ENCODE measurements around the gene ADAR. TPM values are rescaled to one million over a fixed set of nuclear protein-coding genes. Genes with fewer than 3 reads are reported as not detected.

ADAR gene
- total RNA-seq, 1 donor from 2014 or later, result 444 TPM

DNA sequence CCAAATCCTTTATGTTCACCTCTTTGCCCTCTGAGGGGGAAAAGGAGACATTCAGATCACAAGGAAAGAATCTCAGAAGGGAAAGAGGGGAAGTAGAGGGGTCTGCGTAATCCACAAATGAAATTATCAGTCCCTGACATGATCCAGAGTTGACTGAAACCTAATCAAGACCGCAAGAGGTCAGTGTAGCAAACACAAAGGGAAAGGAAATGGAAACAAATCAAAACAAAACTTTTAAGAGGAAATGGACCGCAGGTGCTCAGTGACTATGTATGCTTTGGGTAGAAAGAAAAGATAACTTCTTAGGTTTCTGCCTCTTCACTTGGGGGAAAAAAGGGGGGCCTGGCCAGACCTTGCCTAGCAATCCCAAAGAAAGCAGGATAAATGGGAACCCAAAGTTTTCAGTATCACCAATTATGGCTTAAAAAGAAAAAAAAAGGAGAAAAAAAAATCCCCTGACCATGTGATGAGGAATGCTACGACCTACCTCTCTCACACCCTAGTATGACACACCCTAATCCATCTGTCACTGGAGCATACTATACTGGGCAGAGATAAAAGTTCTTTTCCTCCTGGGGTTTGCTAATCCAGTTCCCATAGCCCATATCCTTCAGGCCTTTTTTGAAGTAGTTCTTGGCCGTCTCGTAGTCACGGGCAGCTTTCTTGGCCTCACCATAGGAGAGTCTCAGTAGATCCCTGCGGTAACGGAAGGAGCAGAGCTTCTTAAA is 23.6 kb downstream of the ADAR start:
- intact Hi-C loops (cut with micrococcal nuclease), result no loop called here

- intact Hi-C loops (cut with micrococcal nuclease), result no loop called here
Measured at GRCh38 chr1:154583773-154584172, 24.2 kb downstream of the ADAR start.

- intact Hi-C loops (cut with micrococcal nuclease), result no loop called here
Measured at GRCh38 chr1:154582885-154583284, 25.1 kb downstream of the ADAR start.

DNA sequence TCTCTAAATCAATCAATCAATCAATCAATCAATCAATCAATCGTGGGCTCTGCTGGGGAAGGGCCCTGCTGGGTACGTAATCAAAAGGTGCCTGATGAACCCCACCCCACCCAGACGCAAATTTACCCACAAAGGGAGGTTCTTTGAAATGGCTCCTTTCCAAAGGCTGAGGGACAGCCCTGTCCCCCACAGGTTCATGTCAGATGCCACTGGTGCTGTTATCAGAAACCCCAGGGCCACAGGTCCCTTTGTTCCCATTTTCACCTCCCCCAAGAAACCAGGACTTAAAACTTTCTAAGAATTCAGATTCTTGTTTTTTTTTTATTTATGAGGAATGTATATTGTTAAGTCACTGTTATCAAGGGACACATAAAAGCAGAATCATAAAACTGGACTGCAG is 26.2 kb downstream of the ADAR start:
- intact Hi-C loops (cut with micrococcal nuclease), result no loop called here

- intact Hi-C loops (cut with micrococcal nuclease), result no loop called here
Measured at GRCh38 chr1:154579374-154579773, 28.6 kb downstream of the ADAR start.

DNA sequence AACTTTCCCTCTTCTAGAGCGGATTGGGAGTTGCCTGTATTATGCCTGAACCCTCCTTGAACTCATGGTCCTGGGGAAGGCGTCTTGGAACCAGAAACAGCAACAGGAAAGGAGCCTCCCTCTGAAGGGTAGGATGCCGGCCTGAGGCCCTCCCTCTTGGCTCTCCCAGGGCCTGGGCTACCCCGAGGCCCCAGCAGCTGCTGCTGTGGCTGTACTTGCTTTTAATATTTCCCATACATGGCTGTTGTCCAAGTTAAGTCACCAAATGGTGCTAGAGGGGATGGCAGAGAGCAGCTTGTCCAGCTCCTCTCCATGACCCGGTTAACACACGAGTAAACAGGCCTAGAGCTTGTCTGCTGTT is 29.9 kb downstream of the ADAR start:
- intact Hi-C loops (cut with micrococcal nuclease), result no loop called here

DNA sequence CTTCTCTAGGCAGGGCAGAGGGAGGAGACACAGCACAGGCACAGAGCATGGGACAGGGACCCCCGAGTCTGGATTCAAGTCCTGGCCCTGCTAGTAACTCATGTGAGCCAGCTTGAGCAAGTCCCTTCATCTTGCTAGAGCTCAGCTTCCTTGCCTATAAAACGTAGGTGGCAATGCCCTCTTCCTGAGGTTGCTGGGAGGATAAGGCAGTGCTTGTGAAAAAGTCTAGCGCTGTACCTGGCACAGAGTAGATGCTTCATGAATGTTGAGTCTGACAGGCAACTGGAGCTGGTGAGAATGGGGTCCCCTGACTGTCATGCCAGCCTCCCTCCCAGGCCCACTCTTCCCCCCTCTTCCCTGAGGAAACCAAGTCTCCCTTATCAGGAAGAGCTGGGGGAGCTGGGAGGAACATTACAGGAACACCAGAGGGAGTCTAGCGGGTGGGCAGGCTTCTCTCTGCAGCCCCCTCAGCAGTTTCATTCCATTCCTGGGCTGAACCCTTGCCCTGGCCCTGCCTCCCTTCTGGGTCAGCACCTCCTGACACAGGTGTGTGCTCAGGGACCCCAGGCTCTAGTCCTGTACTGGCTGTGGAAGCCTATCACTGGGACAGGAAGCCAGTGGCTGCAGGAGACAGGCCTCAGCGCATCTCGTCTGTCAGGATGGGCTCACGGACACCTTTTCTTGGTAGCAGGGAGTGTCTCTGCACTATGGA is 30.5 kb downstream of the ADAR start:
- intact Hi-C loops (cut with micrococcal nuclease), result no loop called here

- intact Hi-C loops (cut with micrococcal nuclease), result no loop called here
Measured at GRCh38 chr1:154575951-154576566, 31.9 kb downstream of the ADAR start.

GRCh38 chr1:154575147-154575927 is 32.6 kb downstream of the ADAR start:
- intact Hi-C loops (cut with micrococcal nuclease), result no loop called here

DNA sequence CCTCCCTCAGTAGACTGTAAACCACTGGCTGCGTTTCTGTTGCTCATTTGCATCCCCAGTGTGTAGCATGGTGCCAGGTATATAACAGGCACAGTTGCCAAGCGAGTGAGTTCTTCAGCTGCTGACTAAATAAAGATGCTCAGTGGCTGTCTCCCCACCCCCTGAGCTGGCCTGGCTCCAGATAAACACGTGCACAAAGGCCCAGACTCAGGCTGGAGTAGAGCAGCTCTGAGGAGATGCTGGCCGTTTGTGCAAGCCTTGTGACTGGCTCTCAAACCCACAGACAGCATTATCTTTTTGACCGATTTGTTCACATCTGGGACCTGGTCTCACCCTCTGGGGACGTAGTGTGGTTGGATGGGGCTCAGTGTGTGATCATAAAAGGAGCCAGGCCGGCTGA is 33.3 kb downstream of the ADAR start:
- intact Hi-C loops (cut with micrococcal nuclease), result no loop called here

- intact Hi-C loops (cut with micrococcal nuclease), result no loop called here
Measured at GRCh38 chr1:154573168-154573510, 34.8 kb downstream of the ADAR start.

DNA sequence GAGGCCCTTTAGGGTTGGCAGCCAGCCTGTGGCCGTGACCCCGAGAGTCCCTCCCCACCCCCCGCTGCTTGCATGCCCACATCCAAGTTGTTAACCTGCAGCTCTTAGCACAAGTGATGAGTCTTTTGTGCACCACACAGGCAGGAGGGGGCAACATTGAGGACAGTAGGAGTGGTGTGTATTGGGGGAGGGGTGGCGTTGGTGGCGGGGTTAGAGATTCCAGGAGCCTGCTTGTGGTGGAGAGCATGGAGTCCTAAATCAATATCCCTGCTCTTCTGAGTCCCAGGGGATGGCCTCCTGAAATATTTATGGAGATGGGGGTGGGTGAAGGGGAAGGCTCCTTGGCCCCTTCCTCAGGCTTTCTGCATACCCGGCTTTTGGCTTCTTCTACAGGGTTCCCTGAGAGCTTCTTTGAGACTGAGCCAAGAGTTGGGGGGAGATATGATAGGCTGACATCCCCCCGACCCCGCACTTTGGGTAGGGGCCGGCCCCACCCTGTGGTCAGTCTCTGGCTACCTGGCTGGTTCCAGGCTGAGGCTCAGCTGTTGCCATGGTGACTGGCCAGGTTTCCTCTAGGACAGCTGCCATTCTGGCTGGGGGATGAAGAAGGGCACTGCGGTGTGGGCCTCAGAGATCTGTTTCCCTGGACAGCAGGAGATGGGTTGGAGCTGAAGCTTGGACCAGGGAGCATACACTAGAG is 35.4 kb downstream of the ADAR start:
- intact Hi-C loops (cut with micrococcal nuclease), result no loop called here

DNA sequence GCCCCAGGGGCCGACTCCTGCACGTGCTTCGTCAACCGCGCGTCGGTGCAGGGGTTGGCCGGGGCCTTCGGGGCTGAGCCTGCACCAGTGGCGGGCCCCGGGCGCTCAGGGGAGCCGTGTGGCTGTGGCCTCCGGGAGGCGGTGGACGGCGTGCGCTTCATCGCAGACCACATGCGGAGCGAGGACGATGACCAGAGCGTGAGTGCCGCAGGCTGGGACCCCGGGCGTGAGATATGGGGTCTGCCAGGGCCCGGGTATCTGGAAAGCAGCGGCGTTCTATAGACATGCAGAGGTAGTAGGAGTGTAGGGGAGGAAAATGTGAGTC is 36.1 kb downstream of the ADAR start:
- intact Hi-C loops (cut with micrococcal nuclease), result no loop called here

GRCh38 chr1:154571244-154571963 is 36.6 kb downstream of the ADAR start:
- intact Hi-C loops (cut with micrococcal nuclease), result no loop called here

DNA sequence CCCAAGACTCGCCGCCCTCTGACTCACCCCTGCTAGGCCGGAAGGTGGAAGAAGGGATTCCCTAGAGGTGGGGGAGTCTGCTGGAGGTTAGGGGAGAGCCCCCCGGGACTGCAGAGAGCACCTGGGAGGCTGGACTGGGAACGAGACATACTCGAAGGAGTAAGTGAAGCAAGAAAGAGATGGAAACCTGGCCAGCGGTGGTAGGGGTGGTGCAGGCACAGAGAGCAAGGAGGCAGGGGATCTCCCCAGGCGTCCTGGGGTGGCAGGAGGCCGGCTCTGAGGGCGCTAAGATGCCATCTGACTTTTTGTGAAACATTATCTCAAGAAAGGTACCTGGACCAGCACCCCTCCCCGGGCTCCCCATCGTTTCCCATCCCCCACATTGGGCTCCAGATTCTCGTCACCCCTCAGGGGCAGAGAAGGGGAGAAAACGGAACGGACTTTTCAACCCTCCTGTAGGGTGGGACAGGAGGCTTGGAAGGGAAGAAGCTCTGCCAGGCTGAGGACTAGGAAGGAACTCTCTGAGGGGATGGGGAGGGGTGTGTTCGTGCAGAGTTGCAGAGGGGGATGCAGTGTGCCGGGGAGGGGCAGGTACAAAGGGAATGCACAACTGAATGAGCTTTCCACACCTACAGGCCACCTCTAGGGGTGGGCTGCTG is 39.7 kb downstream of the ADAR start:
- intact Hi-C loops (cut with micrococcal nuclease), result loop anchor here (1.0 kb wide), 1 partner anchor 9 kb away; no protein-coding TSS in a partner anchor

DNA sequence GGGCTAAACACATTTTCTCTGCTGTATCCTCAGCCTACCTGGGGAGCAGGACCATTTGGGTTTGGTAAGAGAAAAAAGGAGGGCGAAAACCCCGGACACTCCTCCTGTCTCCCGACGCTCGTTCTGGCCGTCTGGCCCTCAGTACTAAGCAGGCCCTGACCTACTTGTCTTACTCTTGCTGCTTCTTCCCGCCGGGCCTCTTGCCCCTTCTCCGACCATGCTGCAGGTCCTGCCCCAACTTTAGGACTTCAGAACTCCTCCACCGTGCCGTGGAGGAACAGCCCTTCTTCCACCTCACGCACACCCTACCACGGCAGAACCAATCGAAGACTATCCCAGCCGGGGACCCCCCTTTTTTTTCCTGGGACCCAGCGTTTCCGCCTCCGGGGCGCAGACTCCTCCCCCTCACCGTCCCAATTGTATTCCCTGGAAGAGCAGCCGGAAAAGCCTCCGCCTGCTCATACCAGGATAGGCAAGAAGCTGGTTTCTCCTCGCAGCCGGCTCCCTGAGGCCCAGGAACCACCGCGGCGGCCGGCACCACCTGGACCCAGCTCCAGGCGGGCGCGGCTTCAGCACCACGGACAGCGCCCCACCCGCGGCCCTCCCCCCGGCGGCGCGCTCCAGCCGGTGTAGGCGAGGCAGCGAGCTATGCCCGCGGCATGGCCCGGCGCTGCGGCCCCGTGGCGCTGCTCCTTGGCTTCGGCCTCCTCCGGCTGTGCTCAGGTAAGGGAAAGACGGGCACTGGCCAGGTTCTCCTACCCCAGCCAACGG is 40.4 kb downstream of the ADAR start, which contains the start of gene CHRNB2:
Gene CHRNB2, plus strand, starts transcription at position 393 of the 771 bp plus-strand sequence. Its CDS starts 267 bp downstream, at position 660.
- intact Hi-C loops (cut with micrococcal nuclease), result loop anchor here (1.0 kb wide), 1 partner anchor 8 kb away; no protein-coding TSS in a partner anchor

- intact Hi-C loops (cut with micrococcal nuclease), result no loop called here
Measured at GRCh38 chr1:154565876-154566275, 42.1 kb downstream of the ADAR start.

- intact Hi-C loops (cut with micrococcal nuclease), result loop anchor here (1.0 to 5.0 kb wide), 22 partner anchors 9 to 713 kb away; partner anchors contain the start of genes ADAM15, CLK2, IL6R and KCNN3
Measured at GRCh38 chr1:154559466-154560044, 48.4 kb downstream of the ADAR start.
